Measurements from ENCODE around the gene ZNF580. TPM values are rescaled to one million over a fixed set of nuclear protein-coding genes. Genes with fewer than 3 reads are reported as not detected.

ZNF580 gene
- total and polyA plus RNA-seq, 7 donors, result 10.4 to 45.5 (median 24.0) TPM

DNA sequence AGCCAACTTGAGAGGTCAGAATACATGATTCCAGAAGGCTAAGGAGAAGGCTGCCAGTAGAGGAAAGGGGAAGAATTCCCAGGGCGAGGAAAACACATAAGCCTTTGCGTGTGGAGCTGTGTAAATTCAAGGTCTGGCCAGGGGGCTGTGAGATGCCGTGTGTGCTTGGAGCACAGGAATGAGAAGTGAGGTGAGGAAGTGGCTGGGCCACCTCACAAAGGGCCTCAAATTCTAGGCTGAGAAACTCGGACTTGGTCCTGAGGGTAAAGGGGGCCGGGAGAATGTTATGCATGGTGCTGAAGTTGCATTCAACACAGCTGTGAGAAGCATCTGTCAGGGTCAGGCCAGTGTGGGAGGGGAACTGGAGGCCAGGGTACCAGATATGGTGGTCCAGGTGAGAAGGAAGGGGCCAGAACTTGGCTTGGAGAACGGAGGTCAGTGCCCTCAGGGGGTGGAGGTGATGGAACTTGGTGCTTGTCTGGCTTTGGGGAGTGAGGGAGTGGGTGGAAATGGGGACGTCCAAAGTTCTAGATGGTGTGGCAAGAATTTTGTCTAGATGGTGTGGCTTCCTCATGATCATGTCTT lies 4.9 kb upstream of the ZNF580 start:
- Histone ChIP-seq H3K27ac (peak overlapping the region; percentile 88 to 98 (median 97)), H3K4me1 (peaks cover 0 to 67% (median 60%) of the 10 kb centered on the region in 4 donors), H3K27me3 (no peaks in the 10 kb centered on the region), H3K36me3 (peaks cover 0 to 7% (median 0%) of the 10 kb centered on the region in 4 donors), H3K9me3 (no peaks in the 10 kb centered on the region), H3K4me3 (peak overlapping the region; percentile 68 to 100 (median 91))
- intact Hi-C loops (cut with DNase I), result loop anchor here (1.0 to 2.0 kb wide), 2 partner anchors 17 to 55 kb away; partner anchors contain the start of gene ZNF579
- no peak for DNase-seq
- 64 to 72% methylated on average over 7 of the region's 7 CpGs for whole genome bisulfite sequencing, 2 donors
- TF ChIP-seq POLR2A (IDR thresholded peaks at IDR 0.05) (no peak), EP300 (IDR thresholded peaks at IDR 0.05) (no peak), CTCF (IDR thresholded peaks at IDR 0.05) (no peak), POLR2AphosphoS5 (IDR thresholded peaks at IDR 0.05) (no peak)

DNA sequence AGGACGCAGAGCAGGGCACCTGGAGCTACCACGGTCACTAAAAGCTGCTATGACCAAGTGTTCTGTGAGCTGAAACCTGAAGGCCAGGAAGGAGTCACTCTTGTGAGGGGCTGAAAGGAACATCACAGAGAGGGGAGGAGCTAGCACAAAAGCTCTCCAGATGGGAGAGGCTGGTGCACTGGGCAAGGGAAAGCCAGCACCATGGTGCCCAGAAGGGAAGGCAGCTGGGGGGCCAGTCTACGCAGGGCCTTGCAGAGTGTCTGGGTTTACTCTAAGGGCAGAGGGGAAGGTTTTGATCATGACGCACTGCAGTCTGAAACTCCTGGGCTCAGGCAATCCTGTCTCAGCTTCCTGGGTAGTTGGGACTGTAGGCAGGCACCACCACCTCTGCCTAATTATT lies 4.1 kb upstream of the ZNF580 start:
- Histone ChIP-seq H3K9me3 (no peaks in the 10 kb centered on the region), H3K27ac (peak overlapping the region in 3 of 4 donors; percentile 88 to 98 (median 97)), H3K36me3 (peaks cover 0 to 7% (median 0%) of the 10 kb centered on the region in 4 donors), H3K4me3 (peak overlapping the region in 1 of 4 donors; percentile 84), H3K4me1 (peaks cover 0 to 70% (median 62%) of the 10 kb centered on the region in 4 donors), H3K27me3 (no peaks in the 10 kb centered on the region)
- TF ChIP-seq EP300 (IDR thresholded peaks at IDR 0.05), result no peak
- TF ChIP-seq POLR2A (IDR thresholded peaks at IDR 0.05), result no peak
- no peak for TF ChIP-seq CTCF (IDR thresholded peaks at IDR 0.05)
- TF ChIP-seq POLR2AphosphoS5 (IDR thresholded peaks at IDR 0.05), result no peak
- 91 to 92% methylated on average over 4 of the region's 4 CpGs for WGBS, 2 donors
- intact Hi-C loops (cut with DNase I), result no loop called here
- DNase-seq, result no peak

DNA sequence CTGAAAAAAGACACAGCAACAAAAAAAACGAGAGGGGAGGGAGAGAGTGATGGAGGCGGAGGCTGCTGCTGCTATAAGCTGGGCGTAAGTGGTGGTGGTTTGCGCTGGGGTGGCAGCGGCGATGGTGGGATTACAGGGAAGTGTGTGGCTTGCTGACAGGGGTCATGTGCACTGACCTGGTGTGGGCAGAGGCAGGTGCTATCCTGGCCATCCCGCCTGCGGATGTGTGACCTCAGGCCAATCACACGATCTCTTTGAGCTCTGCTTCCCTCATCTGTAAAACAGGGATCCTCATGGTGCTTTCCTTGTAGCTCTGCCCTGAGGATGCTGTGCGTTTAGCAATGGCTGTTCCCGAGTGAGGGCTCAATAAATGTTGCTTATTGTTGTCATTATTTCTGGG lies 3.3 kb upstream of the ZNF580 start:
- peaks cover 0 to 7% (median 0%) of the 10 kb centered on the region in 4 donors for H3K36me3 ChIP-seq
- no peaks in the 10 kb centered on the region for H3K27me3 ChIP-seq
- no peak for TF ChIP-seq CTCF (IDR thresholded peaks at IDR 0.05)
- intact Hi-C loops (cut with DNase I), result no loop called here
- no peaks in the 10 kb centered on the region for H3K9me3 ChIP-seq
- no peak overlapping the region for H3K4me3 ChIP-seq
- H3K27ac ChIP-seq, result no peak overlapping the region
- peaks cover 0 to 77% (median 68%) of the 10 kb centered on the region in 4 donors for H3K4me1 ChIP-seq
- no peak for DNase-seq
- WGBS, 2 donors, result 74 to 86% methylated on average over 11 of the region's 11 CpGs

- DNase-seq, result no peak
- no peaks in the 10 kb centered on the region for H3K27me3 ChIP-seq
- TF ChIP-seq CTCF (IDR thresholded peaks at IDR 0.05) (peak in 1 of 4 experiments; percentile 33), POLR2A (IDR thresholded peaks at IDR 0.05) (no peak), EP300 (IDR thresholded peaks at IDR 0.05) (no peak)
- H3K9me3 ChIP-seq, result no peaks in the 10 kb centered on the region
- WGBS, 2 donors, result 85 to 89% methylated on average over 6 of the region's 6 CpGs
- H3K36me3 ChIP-seq, result peaks cover 0 to 7% (median 0%) of the 10 kb centered on the region in 4 donors
- peaks cover 0 to 81% (median 74%) of the 10 kb centered on the region in 4 donors for H3K4me1 ChIP-seq
- peak overlapping the region in 2 of 4 donors; percentile 84 to 98 for H3K27ac ChIP-seq
- intact Hi-C loops (cut with DNase I), result no loop called here
- H3K4me3 ChIP-seq, result no peak overlapping the region
These were observed 1.9 kb upstream of the ZNF580 start for GRCh38 chr19:55638864-55639359.

All from sigmoid colon (tissue), 7 donors.